Thymus (tissue), 11 donors: ENCODE results near the gene GLYR1. TPM values are rescaled to one million over a fixed set of nuclear protein-coding genes. Genes with fewer than 3 reads are reported as not detected.
A peak's percentile ranks its signal among the peaks of the same experiment; 100 is the strongest.

ENCODE experiments used
- DNase-seq, 9 donors: peaks; one replicate each; pipeline ENCODE4 v3.0.0-alpha.2; 2013; ENCODE audit warnings: low spot score in 9 of 9, low read depth in 6 of 9, missing footprints in 1 of 9
- H3K27ac ChIP-seq, 2 donors: one replicate each; pipeline ENCODE4 v1.5.1; 2013; ENCODE audit warnings: control low read depth in 1 of 2, low read depth in 1 of 2, low read length in 1 of 2, mild to moderate bottlenecking in 1 of 2, moderate library complexity in 1 of 2
- H3K27me3 ChIP-seq, 2 donors: one replicate each; pipeline ENCODE4 v1.5.1; 2013; ENCODE audit warnings: low read length in 1 of 2; ENCODE audit not compliant: control insufficient read depth in 2 of 2, insufficient read depth in 1 of 2
- H3K36me3 ChIP-seq, 2 donors: one replicate each; pipeline ENCODE4 v1.5.1; 2013; ENCODE audit warnings: low read length in 1 of 2, mild to moderate bottlenecking in 1 of 2, moderate library complexity in 1 of 2; ENCODE audit not compliant: control insufficient read depth in 2 of 2, insufficient read depth in 2 of 2
- H3K4me1 ChIP-seq, 2 donors: one replicate each; pipeline ENCODE4 v1.5.1; 2013; ENCODE audit warnings: low read length in 2 of 2; ENCODE audit not compliant: control insufficient read depth in 2 of 2, insufficient read depth in 2 of 2
- H3K4me3 ChIP-seq, 2 donors: one replicate each; pipeline ENCODE4 v1.5.1; 2013; ENCODE audit warnings: low read length in 2 of 2, control low read depth in 1 of 2, mild to moderate bottlenecking in 1 of 2
- H3K9me3 ChIP-seq, 2 donors: one replicate each; pipeline ENCODE4 v1.5.1; 2013; ENCODE audit warnings: low read length in 1 of 2, mild to moderate bottlenecking in 1 of 2; ENCODE audit not compliant: control insufficient read depth in 2 of 2, insufficient read depth in 1 of 2
- WGBS: extraction: QIAGEN DNeasy Blood & Tissue Kit; methylation state at CpG from one replicate; pipeline ENCODE4 v1.1.7; 2013; 5-methylcytosine and 5-hydroxymethylcytosine counted together
- polyA plus RNA-seq: library from polyadenylated mRNA; stranded (reverse); fragments of 200-250 nt; gene quantifications from one replicate; pipeline ENCODE4 v1.2.3, GENCODE V29; 2013
- total RNA-seq: library from RNA; stranded (reverse); fragments of 120-200 nt; gene quantifications from one replicate; pipeline ENCODE4 v1.2.4, GENCODE V29; 2013
- donor health status: healthy.

Gene GLYR1
- total and polyA plus RNA-seq, 2 donors, result 36.4 to 59.1 TPM

GRCh38 chr16:4859900-4860255 lies 12.8 kb upstream of the GLYR1 start:
- no peak for DNase-seq
- WGBS, result 96% methylated on average over 10 of the region's 10 CpGs
- Histone ChIP-seq H3K4me1 (peaks cover 3 to 21% of the 10 kb centered on the region in 2 donors), H3K4me3 (no peak overlapping the region), H3K27ac (no peak overlapping the region), H3K36me3 (peaks cover 58 to 84% of the 10 kb centered on the region in 2 donors), H3K27me3 (no peaks in the 10 kb centered on the region), H3K9me3 (no peaks in the 10 kb centered on the region)

- H3K36me3 ChIP-seq, result peaks cover 60 to 85% of the 10 kb centered on the region in 2 donors
- H3K9me3 ChIP-seq, result no peaks in the 10 kb centered on the region
- H3K4me3 ChIP-seq, result no peak overlapping the region
- H3K27me3 ChIP-seq, result no peaks in the 10 kb centered on the region
- H3K27ac ChIP-seq, result no peak overlapping the region
- no peak for DNase-seq
- H3K4me1 ChIP-seq, result peaks cover 3 to 21% of the 10 kb centered on the region in 2 donors
- 97% methylated on average over 17 of the region's 17 CpGs for WGBS
These were observed 12.3 kb upstream of the GLYR1 start for GRCh38 chr16:4859190-4859899.

GRCh38 chr16:4855804-4856203 lies 8.7 kb upstream of the GLYR1 start:
- no peak overlapping the region for H3K4me3 ChIP-seq
- peaks cover 4 to 21% of the 10 kb centered on the region in 2 donors for H3K4me1 ChIP-seq
- H3K9me3 ChIP-seq, result no peaks in the 10 kb centered on the region
- peak overlapping the region in 1 of 2 donors; percentile 17 for H3K27ac ChIP-seq
- 97% methylated on average over 2 of the region's 2 CpGs for WGBS
- DNase-seq, result no peak
- H3K27me3 ChIP-seq, result no peaks in the 10 kb centered on the region
- H3K36me3 ChIP-seq, result peaks cover 56 to 66% of the 10 kb centered on the region in 2 donors

GRCh38 chr16:4855371-4855770 lies 8.3 kb upstream of the GLYR1 start:
- peaks cover 51 to 62% of the 10 kb centered on the region in 2 donors for H3K36me3 ChIP-seq
- H3K4me1 ChIP-seq, result peaks cover 6 to 21% of the 10 kb centered on the region in 2 donors
- WGBS, result 97% methylated on average over 5 of the region's 5 CpGs
- H3K27me3 ChIP-seq, result no peaks in the 10 kb centered on the region
- no peak overlapping the region for H3K4me3 ChIP-seq
- H3K9me3 ChIP-seq, result no peaks in the 10 kb centered on the region
- H3K27ac ChIP-seq, result no peak overlapping the region
- DNase-seq, result no peak

GRCh38 chr16:4852221-4852872 lies 5.3 kb upstream of the GLYR1 start:
- DNase-seq, result no peak
- WGBS, result 97% methylated on average over 1 of the region's 1 CpG
- Histone ChIP-seq H3K4me3 (no peak overlapping the region), H3K36me3 (peaks cover 31 to 35% of the 10 kb centered on the region in 2 donors), H3K4me1 (peaks cover 16 to 32% of the 10 kb centered on the region in 2 donors), H3K27ac (no peak overlapping the region), H3K27me3 (no peaks in the 10 kb centered on the region), H3K9me3 (no peaks in the 10 kb centered on the region)

- WGBS, result 97% methylated on average over 3 of the region's 3 CpGs
- H3K9me3 ChIP-seq, result no peaks in the 10 kb centered on the region
- peaks cover 25% of the 10 kb centered on the region in 2 donors for H3K36me3 ChIP-seq
- no peak for DNase-seq
- no peak overlapping the region for H3K4me3 ChIP-seq
- no peak overlapping the region for H3K27ac ChIP-seq
- H3K4me1 ChIP-seq, result peaks cover 22 to 24% of the 10 kb centered on the region in 2 donors
- H3K27me3 ChIP-seq, result no peaks in the 10 kb centered on the region
These were observed 3.1 kb upstream of the GLYR1 start for GRCh38 chr16:4850211-4850610.

- peak in 7 of 9 donors; percentile 19 to 56 (median 28) for DNase-seq
- Histone ChIP-seq H3K4me1 (peaks cover 20 to 24% of the 10 kb centered on the region in 2 donors), H3K9me3 (no peaks in the 10 kb centered on the region), H3K27me3 (no peaks in the 10 kb centered on the region), H3K4me3 (peak overlapping the region; percentile 65 to 98), H3K27ac (peak overlapping the region; percentile 56 to 95), H3K36me3 (peaks cover 15 to 25% of the 10 kb centered on the region in 2 donors)
- WGBS, result under 1% methylated on average over 83 of the region's 83 CpGs
These were observed 893 bp upstream of the GLYR1 start for GRCh38 chr16:4847774-4848587.

- H3K4me1 ChIP-seq, result peaks cover 20 to 23% of the 10 kb centered on the region in 2 donors
- no peaks in the 10 kb centered on the region for H3K9me3 ChIP-seq
- H3K4me3 ChIP-seq, result peak overlapping the region; percentile 89 to 98
- peak in 4 of 9 donors; percentile 2 to 23 (median 8) for DNase-seq
- under 1% methylated on average over 27 of the region's 27 CpGs for WGBS
- peaks cover 25 to 34% of the 10 kb centered on the region in 2 donors for H3K36me3 ChIP-seq
- peak overlapping the region; percentile 76 to 95 for H3K27ac ChIP-seq
- H3K27me3 ChIP-seq, result no peaks in the 10 kb centered on the region
These were observed 586 bp downstream of the GLYR1 start for GRCh38 chr16:4846503-4846900.

- Histone ChIP-seq H3K9me3 (no peaks in the 10 kb centered on the region), H3K27ac (no peak overlapping the region), H3K36me3 (peaks cover 64 to 80% of the 10 kb centered on the region in 2 donors), H3K27me3 (no peaks in the 10 kb centered on the region), H3K4me3 (no peak overlapping the region), H3K4me1 (peaks cover under 1 to 5% of the 10 kb centered on the region in 2 donors)
- no peak for DNase-seq
- 79% methylated on average over 5 of the region's 5 CpGs for WGBS
These were observed 6.1 kb downstream of the GLYR1 start for GRCh38 chr16:4840984-4841383.
